Esophagus squamous epithelium (tissue), 5 donors: ENCODE measurements around the gene PLEKHA3. TPM values are rescaled to one million over a fixed set of nuclear protein-coding genes. Genes with fewer than 3 reads are reported as not detected.

Experiments used
- DNase-seq: peaks from one replicate; lab custom pipeline; 2025; lab: John Stamatoyannopoulos, UW
- H3K27ac ChIP-seq, 4 donors: fragments of 200-600 bp; sonication (generic); one replicate each; pipeline ENCODE4 v1.5.1; 2016 to 2019; ENCODE audit warnings: mild to moderate bottlenecking in 1 of 4
- H3K27me3 ChIP-seq, 4 donors: fragments of 200-600 bp; sonication (generic); 1 replicate in 3 of 4; 2 replicates in 1 of 4; pipeline versions ENCODE4 v1.5.1 to v1.6.0; 2017 to 2021; ENCODE audit warnings: antibody characterized with exemption in 1 of 4
- H3K36me3 ChIP-seq, 3 donors: fragments of 200-600 bp; sonication (generic); one replicate each; pipeline ENCODE4 v1.5.1; 2016 to 2019
- H3K4me1 ChIP-seq, 3 donors: fragments of 200-600 bp; sonication (generic); one replicate each; pipeline ENCODE4 v1.5.1; 2017 to 2019
- H3K4me3 ChIP-seq, 4 donors: fragments of 200-600 bp; sonication (generic); 1 replicate in 3 of 4; 2 replicates in 1 of 4; pipeline ENCODE4 v1.5.1; 2016 to 2019; ENCODE audit warnings: mild to moderate bottlenecking in 2 of 4, moderate library complexity in 1 of 4
- H3K9me3 ChIP-seq, 3 donors: fragments of 200-600 bp; sonication (generic); one replicate each; pipeline ENCODE4 v1.5.1; 2016 to 2019
- POLR2A ChIP-seq, 4 donors: fragments of 450-650 bp; IDR thresholded peaks; one replicate each; pipeline ENCODE4 v1.6.1; 2017; ENCODE audit warnings: antibody characterized with exemption in 4 of 4, mild to moderate bottlenecking in 4 of 4, moderate library complexity in 3 of 4
- WGBS, 2 donors: methylation state at CpG; one replicate each; pipeline ENCODE4 v1.1.5; 2018; 5-methylcytosine and 5-hydroxymethylcytosine counted together
- intact Hi-C: fragments of 100-400 bp; cut with DNase I; formaldehyde crosslinking; loops from one replicate; pipeline ENCODE4 v1.15.0; 2022
- total RNA-seq, 4 donors: library from RNA; depleted of rRNA; stranded (reverse); fragments of >200 nt; gene quantifications; one replicate each; pipeline ENCODE4 v1.1.0, GENCODE V29; 2016
- TF ChIP-seq, protein P1 (sequence below), 6 experiments: fragments of 450-650 bp in 4 of 6; fragments of 200-600 bp in 2 of 6; sonication (generic) in 2 of 6; IDR thresholded peaks; one replicate each; pipeline ENCODE4 v1.5.1; 2016 to 2019; ENCODE audit warnings: antibody characterized with exemption in 6 of 6, mild to moderate bottlenecking in 4 of 6, moderate library complexity in 4 of 6
- donor health status: DM: yes; HTN: yes; CAD: no.

Gene PLEKHA3
- total RNA-seq, 4 donors from 2014 or later = 3.2 to 12.2 (median 7.2) TPM

DNA sequence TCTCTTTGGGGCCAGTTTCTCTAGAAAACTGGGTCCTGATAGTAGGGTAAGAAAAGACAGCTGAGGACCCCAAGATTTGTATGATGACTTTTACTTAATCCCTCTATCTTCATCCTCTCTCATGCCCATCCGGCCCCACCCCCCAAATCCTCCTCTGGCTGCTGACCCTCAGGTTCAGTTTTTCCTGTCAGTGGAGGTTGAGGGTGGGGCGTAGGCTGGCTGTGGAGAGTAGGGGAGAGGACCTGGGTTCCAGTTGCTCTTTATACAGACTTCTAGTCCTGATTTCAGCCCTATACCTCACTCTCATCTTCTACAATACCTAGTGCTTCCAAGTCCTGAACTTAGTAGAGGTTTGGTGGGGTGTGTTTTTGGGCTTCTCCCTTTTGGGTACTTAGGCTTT lies 28.4 kb downstream of the PLEKHA3 start:
- Histone ChIP-seq H3K27ac (no peak overlapping the region), H3K4me3 (no peak overlapping the region), H3K27me3 (no peaks in the 10 kb centered on the region), H3K36me3 (peaks cover 0 to 78% (median 0%) of the 10 kb centered on the region in 3 donors), H3K9me3 (no peaks in the 10 kb centered on the region), H3K4me1 (no peaks in the 10 kb centered on the region)
- no peak for DNase-seq
- intact Hi-C loops = no loop called here
- WGBS, 2 donors = 91 to 94% methylated on average over 2 of the region's 2 CpGs
- TF ChIP-seq, protein P1, sequence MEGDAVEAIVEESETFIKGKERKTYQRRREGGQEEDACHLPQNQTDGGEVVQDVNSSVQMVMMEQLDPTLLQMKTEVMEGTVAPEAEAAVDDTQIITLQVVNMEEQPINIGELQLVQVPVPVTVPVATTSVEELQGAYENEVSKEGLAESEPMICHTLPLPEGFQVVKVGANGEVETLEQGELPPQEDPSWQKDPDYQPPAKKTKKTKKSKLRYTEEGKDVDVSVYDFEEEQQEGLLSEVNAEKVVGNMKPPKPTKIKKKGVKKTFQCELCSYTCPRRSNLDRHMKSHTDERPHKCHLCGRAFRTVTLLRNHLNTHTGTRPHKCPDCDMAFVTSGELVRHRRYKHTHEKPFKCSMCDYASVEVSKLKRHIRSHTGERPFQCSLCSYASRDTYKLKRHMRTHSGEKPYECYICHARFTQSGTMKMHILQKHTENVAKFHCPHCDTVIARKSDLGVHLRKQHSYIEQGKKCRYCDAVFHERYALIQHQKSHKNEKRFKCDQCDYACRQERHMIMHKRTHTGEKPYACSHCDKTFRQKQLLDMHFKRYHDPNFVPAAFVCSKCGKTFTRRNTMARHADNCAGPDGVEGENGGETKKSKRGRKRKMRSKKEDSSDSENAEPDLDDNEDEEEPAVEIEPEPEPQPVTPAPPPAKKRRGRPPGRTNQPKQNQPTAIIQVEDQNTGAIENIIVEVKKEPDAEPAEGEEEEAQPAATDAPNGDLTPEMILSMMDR (IDR thresholded peaks at IDR 0.05) = no peak
- TF ChIP-seq POLR2A (IDR thresholded peaks at IDR 0.05) = no peak

DNA sequence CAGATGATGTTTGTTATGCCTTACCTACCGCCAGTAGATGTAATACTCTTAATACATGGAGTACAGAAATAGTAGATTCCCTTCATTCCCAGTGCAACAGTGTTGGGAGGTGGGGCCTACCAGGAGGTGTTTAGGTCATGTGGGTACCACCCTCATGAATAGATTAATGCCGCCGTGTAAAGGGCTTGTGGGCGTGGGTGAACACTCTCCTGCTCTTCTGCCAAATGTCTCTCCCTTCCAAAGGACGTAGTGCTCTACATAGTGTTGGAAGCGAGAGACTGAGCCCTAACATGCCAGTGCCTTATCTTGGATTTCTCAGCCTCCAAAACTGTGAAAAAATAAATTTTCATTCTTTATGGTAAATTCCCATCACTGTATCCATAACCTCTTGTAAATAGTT lies 30.1 kb downstream of the PLEKHA3 start:
- intact Hi-C loops = no loop called here
- H3K27me3 ChIP-seq = no peaks in the 10 kb centered on the region
- H3K4me3 ChIP-seq = no peak overlapping the region
- H3K36me3 ChIP-seq = peaks cover 0 to 67% (median 0%) of the 10 kb centered on the region in 3 donors
- H3K27ac ChIP-seq = no peak overlapping the region
- WGBS, 2 donors = 86 to 88% methylated on average over 6 of the region's 6 CpGs
- H3K9me3 ChIP-seq = no peaks in the 10 kb centered on the region
- no peaks in the 10 kb centered on the region for H3K4me1 ChIP-seq
- DNase-seq = no peak
- no peak for TF ChIP-seq POLR2A (IDR thresholded peaks at IDR 0.05)
- TF ChIP-seq, protein P1 (IDR thresholded peaks at IDR 0.05) = no peak

DNA sequence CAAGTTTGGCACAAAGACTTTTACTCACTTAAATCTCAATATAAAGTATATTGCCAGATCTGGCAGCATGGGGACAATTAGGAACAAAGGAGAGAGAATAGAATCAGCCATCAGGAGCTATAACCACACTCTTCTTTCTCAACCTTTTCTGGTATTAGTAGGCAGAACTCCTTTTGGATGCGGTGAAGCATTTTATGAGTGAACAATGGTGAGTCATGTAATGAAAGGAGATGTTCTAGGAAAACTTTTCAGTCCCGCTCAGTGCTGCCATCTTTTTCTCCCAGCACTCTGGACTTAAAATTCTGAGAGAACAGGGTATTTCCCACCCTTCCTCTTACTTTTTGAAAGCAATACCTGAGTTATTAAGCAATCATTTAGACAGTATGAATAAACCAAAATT lies 32.2 kb downstream of the PLEKHA3 start:
- 63 to 77% methylated on average over 2 of the region's 2 CpGs for WGBS, 2 donors
- DNase-seq = no peak
- TF ChIP-seq POLR2A (IDR thresholded peaks at IDR 0.05) = no peak
- TF ChIP-seq, protein P1 (IDR thresholded peaks at IDR 0.05) = no peak
- Histone ChIP-seq H3K4me3 (no peak overlapping the region), H3K4me1 (no peaks in the 10 kb centered on the region), H3K36me3 (peaks cover 0 to 55% (median 0%) of the 10 kb centered on the region in 3 donors), H3K9me3 (no peaks in the 10 kb centered on the region), H3K27me3 (no peaks in the 10 kb centered on the region), H3K27ac (no peak overlapping the region)
- intact Hi-C loops = no loop called here

DNA sequence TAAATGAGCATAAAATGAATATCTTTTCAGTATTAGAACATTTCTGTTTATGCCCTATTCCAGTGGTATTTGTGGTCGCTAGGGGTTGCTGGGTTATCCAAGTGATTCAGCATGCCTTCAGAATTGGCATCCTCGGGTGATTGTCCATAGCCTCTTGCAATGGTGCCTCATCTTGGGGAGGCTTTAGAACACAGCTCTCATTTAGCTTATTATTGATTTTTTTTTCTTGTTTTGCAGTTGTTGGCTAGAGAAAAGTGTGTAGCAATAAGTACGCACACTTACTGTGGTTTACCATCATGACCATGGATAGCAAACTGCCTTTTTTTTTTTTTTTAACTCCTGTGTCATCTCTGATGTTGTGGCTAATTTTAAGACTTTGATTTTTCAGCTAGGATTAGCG lies 33.6 kb downstream of the PLEKHA3 start:
- Histone ChIP-seq H3K9me3 (no peaks in the 10 kb centered on the region), H3K4me1 (no peaks in the 10 kb centered on the region), H3K27me3 (no peaks in the 10 kb centered on the region), H3K4me3 (no peak overlapping the region), H3K36me3 (peaks cover 0 to 69% (median 0%) of the 10 kb centered on the region in 3 donors), H3K27ac (no peak overlapping the region)
- no peak for DNase-seq
- TF ChIP-seq, protein P1 (IDR thresholded peaks at IDR 0.05) = no peak
- no peak for TF ChIP-seq POLR2A (IDR thresholded peaks at IDR 0.05)
- 86 to 90% methylated on average over 4 of the region's 4 CpGs for WGBS, 2 donors
- intact Hi-C loops = no loop called here

DNA sequence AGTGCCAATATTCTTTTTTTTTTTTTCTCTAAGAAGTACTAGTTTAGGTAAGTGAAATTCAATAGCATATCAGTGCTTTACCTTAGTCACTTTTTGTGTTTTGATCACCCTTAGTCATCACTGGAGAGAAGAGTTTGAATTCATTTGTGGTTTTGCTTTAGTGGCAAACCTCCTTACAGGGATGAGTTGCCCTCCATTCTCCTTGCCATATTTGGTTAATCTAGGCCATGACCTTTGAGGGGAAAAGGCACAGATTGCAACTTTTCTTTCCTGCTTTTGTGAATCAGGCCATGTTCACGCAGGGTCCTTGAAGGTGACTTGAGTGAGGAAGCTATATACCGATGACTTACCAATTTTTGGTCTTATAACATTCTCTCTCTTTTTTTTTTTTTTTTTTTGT lies 34.4 kb downstream of the PLEKHA3 start:
- WGBS, 2 donors = 62 to 76% methylated on average over 2 of the region's 2 CpGs
- intact Hi-C loops = no loop called here
- Histone ChIP-seq H3K4me3 (no peak overlapping the region), H3K27me3 (no peaks in the 10 kb centered on the region), H3K27ac (no peak overlapping the region), H3K4me1 (no peaks in the 10 kb centered on the region), H3K36me3 (peaks cover 0 to 66% (median 0%) of the 10 kb centered on the region in 3 donors), H3K9me3 (no peaks in the 10 kb centered on the region)
- TF ChIP-seq, protein P1 (IDR thresholded peaks at IDR 0.05) = no peak
- TF ChIP-seq POLR2A (IDR thresholded peaks at IDR 0.05) = no peak
- DNase-seq = no peak
